GM19328 (cell line): Measurements from ENCODE around the gene MACROD2.

Experiments
- ATAC-seq: cut with Tn5 transposase; IDR thresholded peaks from one replicate; pipeline ENCODE4 v1.9.1; 2021; ENCODE audit warnings: mild to moderate bottlenecking, moderate library complexity; ENCODE audit not compliant: unreplicated experiment

Gene MACROD2

DNA sequence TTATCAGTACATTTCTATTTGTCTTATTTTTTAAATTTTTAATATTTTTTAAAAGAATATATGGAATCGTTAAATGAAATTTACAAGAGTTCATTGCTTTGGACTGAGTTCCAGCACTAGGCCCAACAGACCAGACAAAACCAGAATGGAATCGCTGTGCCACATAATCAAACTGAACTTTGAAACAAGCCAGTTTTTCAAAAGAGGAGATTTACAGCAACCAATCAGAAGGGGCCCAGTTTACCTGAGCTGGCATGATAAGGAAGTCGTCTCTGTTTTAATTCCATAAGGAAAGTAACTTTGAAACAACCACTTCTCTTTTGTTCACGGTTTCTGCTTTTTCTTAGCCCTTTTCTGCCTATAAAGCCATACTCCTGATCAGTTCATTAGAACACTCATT, 635.7 kb downstream of the MACROD2 start:
- ATAC-seq = no peak

DNA sequence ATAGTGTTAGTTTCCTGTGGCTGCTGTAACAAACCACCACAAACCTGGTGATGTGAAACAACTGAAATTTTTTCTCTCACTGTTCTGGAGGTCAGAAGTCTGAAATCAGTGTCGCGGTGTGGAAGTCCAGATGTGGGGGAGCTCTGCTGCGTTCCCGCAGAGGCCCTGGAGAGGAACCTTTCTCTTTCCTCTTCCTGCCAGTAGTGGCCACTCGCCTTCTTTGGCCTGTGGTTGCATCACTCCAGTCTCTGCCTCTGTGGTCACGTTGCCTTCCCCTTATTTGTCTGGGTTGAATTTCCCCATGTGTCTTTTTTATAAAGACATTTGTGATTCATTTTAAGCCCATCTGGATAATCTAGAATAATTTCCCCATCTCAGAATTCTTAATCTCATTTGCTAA, 637.6 kb downstream of the MACROD2 start:
- no peak for ATAC-seq

DNA sequence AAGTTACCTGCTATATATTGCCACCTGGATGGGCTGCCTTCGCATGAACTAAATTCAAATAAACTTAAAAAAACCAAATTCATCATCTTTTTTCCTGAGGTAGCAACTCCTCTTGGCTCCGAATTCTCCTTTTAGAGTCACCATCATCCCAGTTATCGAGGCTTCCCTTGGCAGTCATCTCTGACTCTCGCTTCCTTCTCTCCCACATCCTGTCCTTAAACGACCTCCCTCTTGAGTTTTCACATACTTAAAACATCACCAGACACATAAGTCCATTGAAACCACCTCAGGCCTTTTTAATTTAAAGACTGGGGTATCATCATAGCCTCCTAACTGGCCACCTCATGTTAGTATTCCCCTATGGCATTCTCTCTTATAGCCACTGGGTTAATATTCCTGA, 638.2 kb downstream of the MACROD2 start:
- no peak for ATAC-seq

DNA sequence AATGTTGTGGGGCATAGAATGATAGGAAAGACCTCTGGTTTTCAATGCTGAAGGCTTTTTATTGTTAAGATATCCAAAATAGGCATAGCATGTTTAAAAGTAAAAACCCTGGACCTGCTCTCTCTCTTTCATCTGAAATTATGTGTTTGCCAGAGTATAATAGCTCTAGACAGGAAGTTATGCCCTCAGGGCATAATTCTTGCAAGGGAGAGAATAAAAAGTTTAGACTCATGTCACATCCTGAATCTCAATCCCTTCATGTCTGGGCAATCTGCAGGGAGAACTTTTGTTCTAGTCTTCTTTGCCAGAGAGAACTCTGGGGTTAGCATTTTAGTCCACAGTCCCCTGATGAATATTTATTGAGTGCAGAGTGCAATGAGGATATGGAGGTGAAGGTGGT, 639.3 kb downstream of the MACROD2 start:
- no peak for ATAC-seq

DNA sequence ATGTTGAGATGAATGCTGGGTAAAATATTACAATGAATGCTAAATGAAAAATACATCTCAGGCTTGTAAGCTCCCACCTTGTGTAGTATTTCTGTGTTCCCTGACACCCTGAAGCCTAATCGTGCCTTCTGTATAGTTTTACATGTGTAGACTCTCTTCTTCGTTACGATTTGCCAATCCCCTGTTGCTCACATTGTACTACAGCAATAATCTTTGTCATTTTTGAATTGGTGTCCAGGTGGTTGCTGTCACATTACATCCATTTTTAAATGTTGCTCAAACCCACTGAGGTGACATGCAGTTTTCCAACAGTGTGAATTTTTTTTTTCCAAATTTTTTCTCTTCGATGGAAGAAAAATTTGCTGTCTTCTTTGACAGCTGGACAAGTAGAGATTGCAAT, 642.1 kb downstream of the MACROD2 start:
- no peak for ATAC-seq

DNA sequence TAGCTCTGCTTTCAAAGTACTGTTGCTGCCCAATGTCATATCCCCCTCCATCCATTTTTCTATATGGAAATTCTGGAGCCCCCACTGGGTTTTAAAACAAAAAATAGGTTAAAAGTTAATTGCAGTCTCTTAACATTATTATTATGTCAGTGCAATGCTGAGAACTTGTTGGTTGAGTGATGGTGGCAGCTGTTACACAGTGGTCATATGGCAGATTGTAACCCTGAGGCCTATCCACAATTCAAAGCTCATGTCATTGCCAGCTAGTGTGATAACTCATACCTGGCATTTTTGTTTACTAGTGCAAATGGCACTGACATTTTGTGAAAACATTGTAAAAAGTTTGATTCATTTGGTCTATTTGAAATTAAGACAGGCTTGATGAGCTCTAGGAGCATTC, 647.8 kb downstream of the MACROD2 start:
- ATAC-seq = no peak

DNA sequence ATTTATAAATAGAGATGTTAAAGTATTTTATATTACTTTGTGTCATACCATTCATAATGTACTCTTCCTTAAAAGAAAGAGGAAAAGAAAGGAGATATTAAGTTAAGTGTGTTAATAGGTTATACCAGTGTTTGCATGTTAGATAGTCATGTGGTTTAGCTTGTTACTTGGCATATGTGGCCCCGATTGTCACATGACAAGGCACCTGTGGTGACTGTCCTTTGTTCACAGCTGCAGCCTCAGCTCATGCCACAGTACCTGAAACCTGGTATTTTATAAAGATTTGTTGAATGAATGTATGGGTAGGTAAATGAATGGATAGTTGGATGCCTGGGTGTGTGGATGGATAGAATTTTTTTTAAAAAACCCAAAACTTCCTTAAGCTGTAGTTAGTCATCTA, 648.2 kb downstream of the MACROD2 start:
- no peak for ATAC-seq

DNA sequence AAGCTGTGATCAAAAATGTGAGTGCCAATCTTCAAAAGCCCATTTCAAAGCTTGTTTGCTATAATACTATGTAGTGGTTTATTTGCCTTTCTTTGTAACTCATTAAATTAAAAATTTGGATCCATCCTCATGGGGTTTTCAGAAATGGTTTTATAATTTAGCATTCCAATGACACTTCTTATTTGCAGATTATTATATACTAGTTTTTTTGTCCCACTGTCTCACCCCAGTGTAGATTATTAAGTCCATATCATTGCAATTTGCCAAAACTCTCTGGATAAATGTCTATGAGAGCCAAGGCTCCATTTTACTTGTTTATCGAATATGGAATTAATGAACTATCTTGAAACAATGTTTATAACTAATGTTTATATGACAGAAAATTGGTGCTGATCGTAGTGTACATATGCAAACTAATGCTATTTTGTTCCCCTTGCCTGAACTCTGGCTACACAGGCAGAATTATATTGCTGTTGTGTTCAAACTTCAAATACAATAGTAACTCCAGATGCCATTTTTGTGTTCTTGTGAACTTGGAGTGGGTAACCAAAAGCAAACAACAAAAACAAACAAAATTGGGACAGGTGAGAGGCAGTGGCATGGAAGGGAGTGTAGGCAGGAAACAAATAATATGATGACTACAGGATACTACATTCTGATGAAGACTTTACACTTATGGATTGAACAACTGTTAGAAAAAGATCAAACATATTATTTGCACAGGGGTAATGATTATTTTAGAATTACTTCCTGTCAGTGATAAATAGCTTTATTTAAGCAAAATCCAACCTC, 649.2 kb downstream of the MACROD2 start:
- ATAC-seq = no peak

DNA sequence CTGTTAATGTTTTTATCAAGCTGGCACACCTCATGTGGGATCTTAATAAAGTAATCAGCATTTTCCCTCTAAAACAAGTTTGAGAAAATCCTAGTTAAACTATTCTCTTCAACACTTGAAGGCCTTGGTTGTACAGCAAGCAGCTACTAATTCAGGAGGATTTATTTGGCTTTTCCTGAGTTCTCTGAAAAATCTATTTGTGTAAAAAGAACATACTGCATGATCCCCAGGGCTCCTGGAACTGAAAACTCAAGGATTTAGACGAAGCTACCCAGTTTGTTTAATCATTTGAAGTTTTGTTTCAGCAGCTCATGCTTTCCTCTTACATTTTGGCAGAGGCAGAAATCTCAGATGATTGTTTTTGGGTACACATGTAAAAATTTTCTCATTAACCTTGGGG, 651.7 kb downstream of the MACROD2 start:
- no peak for ATAC-seq

DNA sequence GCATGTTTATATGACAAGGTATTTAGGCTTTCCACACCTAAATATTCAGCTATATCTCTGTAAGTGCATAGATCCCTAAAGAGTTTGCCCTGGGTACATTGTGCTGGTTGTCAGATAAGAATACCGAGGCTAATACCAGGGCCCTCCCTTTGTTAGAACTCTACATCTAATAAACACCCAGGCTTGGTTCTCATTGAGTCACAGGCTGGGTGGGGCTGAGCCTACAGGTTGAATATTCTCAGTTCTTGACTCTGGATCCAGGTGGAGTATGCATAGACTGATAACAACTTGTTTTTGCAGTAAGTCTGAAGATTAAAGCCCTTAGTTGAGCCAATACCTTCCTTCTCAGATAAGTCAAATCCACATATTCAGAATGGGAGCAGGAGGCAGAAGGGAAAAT, 654.3 kb downstream of the MACROD2 start:
- ATAC-seq = no peak

DNA sequence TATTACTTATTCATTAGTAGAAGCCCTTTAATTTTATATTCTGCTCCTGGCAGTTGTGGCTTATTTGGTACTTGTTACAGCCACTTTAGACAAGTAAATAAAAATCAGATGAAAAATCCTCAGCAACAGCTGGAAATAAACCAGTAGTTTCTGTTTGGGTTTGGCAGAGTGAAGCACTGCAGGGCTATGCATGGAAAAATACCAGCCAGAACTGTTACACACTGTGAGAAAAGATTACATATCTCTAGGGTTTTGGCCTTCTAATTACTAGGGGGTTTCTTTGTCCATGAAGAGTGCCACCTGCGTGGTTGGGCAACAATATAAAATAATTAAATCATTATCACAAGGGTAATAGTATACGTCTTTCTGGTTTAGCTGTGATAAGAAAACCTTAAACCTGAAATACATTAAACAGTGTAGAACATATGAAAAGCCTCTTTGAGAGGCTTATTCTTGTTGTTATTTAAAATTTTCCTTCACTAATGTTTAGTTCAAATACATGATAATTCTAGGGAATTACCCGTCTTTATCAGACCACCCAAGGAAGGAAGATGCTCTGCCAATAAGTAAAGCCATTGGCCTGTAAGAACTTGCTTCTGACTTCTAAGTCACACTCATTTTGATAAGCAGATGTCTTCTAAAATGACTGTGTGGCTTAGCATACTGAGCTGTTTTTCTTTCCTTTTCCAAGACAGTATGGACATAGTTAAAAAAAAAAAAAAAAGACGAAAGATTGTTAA, 662.1 kb downstream of the MACROD2 start:
- no peak for ATAC-seq

DNA sequence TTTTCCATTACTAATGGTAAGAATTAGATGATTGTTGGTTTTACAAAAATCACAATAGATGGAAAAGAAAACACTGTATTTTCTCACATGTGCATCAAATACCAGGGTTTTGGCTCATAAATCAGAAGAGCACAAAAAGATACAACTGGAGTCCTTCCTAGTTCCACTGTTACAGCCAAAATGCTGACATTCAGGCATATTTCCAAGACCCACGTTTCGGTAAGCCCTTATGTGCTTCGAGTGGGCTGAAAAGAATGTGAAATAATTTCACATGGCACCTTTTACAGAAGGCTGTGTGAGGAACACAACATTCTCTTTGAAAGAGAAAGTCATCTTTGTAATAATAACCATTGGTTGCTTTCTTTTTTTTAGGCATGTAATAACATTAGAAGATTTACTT, 668.8 kb downstream of the MACROD2 start:
- no peak for ATAC-seq

DNA sequence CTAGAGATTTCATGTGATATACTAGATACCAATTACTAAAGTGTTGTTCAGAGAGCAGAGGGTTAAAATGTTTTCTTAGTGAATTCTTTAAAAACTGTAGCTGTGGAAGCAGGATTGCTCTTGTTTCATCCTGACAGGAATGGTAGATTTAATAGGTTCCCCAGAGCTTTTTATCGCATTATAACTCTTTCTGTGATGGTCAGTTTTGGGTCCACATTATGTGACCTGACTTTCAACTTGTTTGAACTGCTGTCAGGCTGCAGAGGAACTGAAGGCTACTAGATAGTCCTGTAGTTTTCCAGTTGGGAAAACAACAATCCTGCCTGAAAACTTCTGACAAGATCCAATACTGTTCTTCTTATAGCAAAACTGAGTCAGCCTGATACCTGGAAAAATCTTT, 671.4 kb downstream of the MACROD2 start:
- no peak for ATAC-seq

DNA sequence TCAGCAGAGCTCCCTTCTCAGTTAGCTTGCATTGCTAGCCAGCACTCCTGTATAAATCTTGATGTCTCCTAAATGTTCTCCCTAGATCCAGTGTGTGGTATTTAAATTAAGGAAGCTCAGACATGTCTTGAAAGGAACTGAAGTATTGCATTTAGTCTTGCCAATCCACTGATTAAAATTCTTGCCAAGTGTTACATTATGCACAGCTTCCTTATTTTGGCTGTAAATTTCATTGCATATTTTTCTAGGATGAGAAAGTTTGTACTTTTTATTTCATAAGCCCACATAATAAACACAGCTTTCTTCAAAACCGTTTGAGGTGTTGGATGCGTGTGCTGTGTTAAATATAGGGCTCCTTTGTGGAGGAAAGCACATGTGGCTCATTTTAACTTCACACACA, 671.9 kb downstream of the MACROD2 start:
- no peak for ATAC-seq

DNA sequence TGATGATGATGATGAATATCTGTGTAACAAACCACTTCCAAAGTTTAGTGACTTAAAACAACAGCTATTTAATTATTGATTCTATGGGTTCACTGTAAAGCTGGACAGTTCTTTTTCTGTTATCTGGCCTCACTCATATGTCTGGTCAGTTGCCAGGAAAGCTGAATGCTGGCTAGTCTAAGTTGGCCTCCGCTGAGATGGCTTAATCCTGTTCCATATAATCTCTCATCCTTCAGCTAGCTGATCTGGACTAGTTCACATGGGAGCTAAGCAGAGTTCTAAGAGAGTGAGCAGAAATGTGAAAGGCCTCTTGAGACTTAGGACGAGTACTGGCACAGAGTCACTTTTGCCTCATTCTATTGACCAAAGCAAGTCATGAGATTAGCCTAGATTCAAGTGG, 676.8 kb downstream of the MACROD2 start:
- ATAC-seq = no peak

DNA sequence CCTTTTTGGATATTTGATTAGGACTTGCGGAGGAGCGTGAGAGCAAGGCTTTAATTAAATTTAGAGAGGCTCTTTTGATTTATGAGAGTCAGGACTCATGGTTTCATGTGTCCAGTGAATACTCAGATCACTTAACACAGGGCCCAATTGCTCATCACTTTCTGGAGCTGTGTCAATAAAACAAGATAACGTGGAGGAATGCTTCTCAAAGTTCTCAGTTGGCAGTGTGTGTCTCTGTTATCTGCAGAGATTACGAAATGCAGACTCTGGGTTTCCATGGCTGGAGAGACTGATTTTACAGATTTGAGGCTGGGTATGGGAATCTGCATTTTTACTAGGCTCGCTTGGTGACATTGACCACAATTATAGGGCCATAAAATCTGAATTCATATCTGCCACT, 677.8 kb downstream of the MACROD2 start:
- ATAC-seq = no peak

DNA sequence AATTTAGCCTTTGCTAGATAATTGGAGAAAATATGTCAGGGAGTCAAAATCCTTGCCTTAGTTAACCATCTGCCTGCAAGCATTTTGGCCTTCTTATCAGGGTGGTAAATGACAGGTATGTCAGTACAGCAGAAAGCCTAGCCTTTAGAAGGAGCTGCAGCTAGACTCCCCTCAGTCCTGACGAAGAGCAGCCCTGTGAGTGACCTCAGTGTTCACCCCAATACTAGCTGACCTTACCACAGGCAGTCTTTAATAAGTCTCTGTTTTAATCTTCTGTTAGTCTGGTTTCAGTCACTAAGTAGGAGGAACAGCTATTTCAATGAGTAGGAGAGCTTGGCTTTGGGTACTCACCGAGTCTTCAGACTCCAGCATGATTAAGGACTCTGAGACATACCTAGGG, 682.1 kb downstream of the MACROD2 start:
- ATAC-seq = no peak

DNA sequence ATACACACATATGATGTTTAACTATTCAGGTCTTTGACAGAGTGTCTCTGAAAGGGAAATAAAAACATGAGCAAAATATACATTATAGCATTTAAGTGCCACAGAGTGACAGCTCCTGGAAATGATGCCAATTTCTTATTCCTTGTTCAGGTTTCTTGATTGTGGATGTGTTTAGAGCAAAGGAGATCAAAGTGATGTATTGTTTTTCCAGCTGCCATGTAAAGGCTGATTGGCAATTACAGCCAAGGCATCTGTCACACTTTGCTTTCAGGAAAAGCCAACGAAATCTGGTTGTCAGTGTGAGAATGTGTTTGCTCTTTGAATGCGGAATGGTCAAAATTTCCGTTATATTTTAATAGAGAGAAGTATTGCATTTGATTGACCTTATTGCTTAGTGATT, 689.9 kb downstream of the MACROD2 start:
- no peak for ATAC-seq

DNA sequence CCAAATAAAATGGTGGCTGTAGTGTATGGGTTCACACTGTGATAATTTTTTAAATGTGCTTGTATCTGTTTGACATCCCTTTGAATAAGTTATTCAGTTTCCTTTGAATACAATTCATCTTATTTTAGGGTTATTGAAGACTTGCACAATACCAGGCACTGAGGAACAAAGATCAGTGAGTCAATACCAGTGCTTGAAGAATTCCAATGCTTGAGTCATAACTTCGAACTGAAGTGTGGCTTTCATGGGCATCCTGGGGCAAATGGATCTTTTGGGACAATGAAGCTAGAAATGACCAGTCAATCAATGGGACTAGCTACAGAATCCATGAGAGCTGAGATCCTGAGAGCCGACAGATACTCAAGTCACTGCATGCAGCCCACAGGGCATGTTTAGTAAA, 692.0 kb downstream of the MACROD2 start:
- no peak for ATAC-seq

DNA sequence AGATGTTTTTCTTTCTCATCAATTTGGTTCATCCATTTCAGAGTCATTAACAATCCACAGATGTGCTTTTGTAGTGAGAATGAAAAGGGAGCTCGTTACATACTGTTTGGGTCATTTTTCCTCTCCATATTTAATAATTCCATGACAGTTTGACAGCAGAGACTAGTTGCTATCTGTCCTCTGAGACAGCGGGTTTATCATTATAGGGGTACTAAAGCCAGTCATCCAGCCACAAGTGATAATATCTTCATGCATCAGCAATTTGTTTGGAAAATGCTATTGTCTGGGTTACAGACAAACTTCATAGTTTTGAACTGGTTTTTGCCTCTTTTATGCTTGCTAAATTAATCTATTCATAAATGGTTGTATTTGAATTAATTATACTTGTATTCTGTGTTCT, 692.7 kb downstream of the MACROD2 start:
- ATAC-seq = no peak

DNA sequence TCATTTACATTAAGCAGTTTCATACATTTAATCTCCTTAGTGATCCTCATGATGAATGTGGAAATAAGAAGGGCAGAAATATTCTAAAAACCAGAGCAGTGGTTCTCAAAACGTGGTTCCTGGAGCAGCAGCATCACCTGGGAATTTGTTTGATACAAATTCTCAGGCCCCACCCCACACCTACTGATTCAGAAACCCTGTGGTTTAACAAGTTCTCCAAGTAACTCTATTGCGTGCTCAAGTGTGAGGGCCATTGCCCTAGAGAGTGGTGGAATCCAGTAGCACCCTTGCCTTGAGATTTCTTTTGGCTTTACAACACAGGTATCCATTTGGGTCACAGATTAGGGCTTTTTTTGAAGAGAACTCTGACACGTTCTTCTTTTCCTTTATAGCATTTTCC, 696.7 kb downstream of the MACROD2 start:
- no peak for ATAC-seq

DNA sequence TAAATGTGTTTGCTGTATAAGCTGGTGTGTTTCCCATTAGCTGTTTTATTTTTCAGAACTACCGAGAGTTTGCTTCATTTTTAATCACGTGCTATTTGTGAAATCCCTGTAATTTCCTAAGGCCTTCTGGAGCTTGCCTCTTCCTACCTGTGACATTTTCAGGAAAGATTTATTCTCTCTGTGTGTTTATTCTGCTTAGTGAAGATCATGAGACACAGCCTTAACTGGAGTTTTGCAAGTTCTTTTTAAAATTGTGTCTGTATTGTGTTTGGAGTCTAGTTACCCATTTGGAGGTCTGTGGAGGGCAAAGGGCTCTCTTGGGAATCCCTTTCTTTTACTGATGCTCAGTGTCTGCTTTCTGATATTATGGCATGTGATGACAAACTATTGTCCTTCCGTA, 701.2 kb downstream of the MACROD2 start:
- no peak for ATAC-seq

DNA sequence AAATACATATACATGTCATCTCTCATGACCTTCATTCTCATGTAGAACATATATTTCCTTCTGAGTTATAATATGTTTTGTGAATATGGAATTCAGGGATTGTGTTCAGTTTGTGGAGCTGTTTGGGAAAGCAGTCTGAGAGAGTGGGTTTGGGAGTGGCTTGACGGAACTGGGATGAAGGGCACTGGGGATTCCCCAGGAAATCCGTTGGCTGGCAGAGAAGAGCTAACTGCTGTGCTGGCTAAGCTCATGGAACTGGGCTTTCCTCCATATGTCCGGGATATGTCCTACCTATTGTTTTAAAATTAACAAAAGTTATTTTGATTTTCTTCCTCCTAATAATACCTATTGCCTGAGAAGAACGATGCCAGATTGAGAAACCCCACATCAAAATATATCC, 701.6 kb downstream of the MACROD2 start:
- no peak for ATAC-seq
